Measurements from ENCODE around the gene TLN1.

Gene TLN1

GRCh38 chr9:35732185-35732799, at the start of gene TLN1, which contains the start of gene CREB3 (continued):
- TF ChIP-seq KLF17 (tag by site-specific recombination; IDR thresholded peaks at IDR 0.05) (no peak), SCRT2 (tag by site-specific recombination; IDR thresholded peaks at IDR 0.05) (no peak), REPIN1 (tag by site-specific recombination; IDR thresholded peaks at IDR 0.05; ENCODE audit: low read depth) (no peak), ZNF311 (tag by site-specific recombination; IDR thresholded peaks at IDR 0.05; ENCODE audit: borderline replicate concordance) (no peak), GLI4 (tag by site-specific recombination; IDR thresholded peaks at IDR 0.05) (no peak), MYNN (tag by site-specific recombination; IDR thresholded peaks at IDR 0.05; ENCODE audit: borderline replicate concordance) (no peak), GFI1B (tag by site-specific recombination; IDR thresholded peaks at IDR 0.05) (no peak), PRDM2 (tag by site-specific recombination; IDR thresholded peaks at IDR 0.05; ENCODE audit: borderline replicate concordance) (no peak), ZNF621 (tag by site-specific recombination; IDR thresholded peaks at IDR 0.05) (no peak), ZNF843 (tag by site-specific recombination; IDR thresholded peaks at IDR 0.05) (no peak), ZNF302 (tag by site-specific recombination; IDR thresholded peaks at IDR 0.05; ENCODE audit: low read depth) (no peak), ZBTB17 (tag by site-specific recombination; IDR thresholded peaks at IDR 0.05) (peak; percentile 75), ZNF670 (tag by site-specific recombination; IDR thresholded peaks at IDR 0.05; ENCODE audit: low read depth) (no peak), RBAK (tag by site-specific recombination; IDR thresholded peaks at IDR 0.05) (no peak), ZNF837 (tag by site-specific recombination; IDR thresholded peaks at IDR 0.05) (no peak), PRDM6 (tag by site-specific recombination; IDR thresholded peaks at IDR 0.05) (no peak), ZNF16 (tag by site-specific recombination; IDR thresholded peaks at IDR 0.05; ENCODE audit: low read depth) (no peak), ZBTB6 (tag by site-specific recombination; IDR thresholded peaks at IDR 0.05) (peak; percentile 32; the same call in 1 of the 2 replicates), ZNF555 (tag by site-specific recombination; conservative IDR thresholded peaks at IDR 0.05) (no peak), PATZ1 (tag by site-specific recombination; IDR thresholded peaks at IDR 0.05) (peak; percentile 62), ZNF2 (tag by site-specific recombination; IDR thresholded peaks at IDR 0.05) (0 out of 2 replicates have a peak, but pooled peaks have one; percentile 24), ZNF488 (tag by site-specific recombination; IDR thresholded peaks at IDR 0.05) (no peak), ZNF146 (tag by site-specific recombination; IDR thresholded peaks at IDR 0.05) (no peak), ZNF335 (tag by site-specific recombination; conservative IDR thresholded peaks at IDR 0.05) (peak; percentile 82), KLF9 (tag by site-specific recombination; IDR thresholded peaks at IDR 0.05; ENCODE audit: low read depth) (no peak), ZSCAN30 (tag by site-specific recombination; IDR thresholded peaks at IDR 0.05) (peak; percentile 23; the same call in 1 of the 2 replicates), SALL2 (tag by site-specific recombination; IDR thresholded peaks at IDR 0.05; ENCODE audit: borderline replicate concordance) (no peak), KLF1 (tag by site-specific recombination; IDR thresholded peaks at IDR 0.05) (peak; percentile 55; the same call in 1 of the 2 replicates)
